ENCODE measurements around the gene ADAMTS9.
A peak's percentile ranks its signal among the peaks of the same experiment; 100 is the strongest.

The ADAMTS9 gene, protein sequence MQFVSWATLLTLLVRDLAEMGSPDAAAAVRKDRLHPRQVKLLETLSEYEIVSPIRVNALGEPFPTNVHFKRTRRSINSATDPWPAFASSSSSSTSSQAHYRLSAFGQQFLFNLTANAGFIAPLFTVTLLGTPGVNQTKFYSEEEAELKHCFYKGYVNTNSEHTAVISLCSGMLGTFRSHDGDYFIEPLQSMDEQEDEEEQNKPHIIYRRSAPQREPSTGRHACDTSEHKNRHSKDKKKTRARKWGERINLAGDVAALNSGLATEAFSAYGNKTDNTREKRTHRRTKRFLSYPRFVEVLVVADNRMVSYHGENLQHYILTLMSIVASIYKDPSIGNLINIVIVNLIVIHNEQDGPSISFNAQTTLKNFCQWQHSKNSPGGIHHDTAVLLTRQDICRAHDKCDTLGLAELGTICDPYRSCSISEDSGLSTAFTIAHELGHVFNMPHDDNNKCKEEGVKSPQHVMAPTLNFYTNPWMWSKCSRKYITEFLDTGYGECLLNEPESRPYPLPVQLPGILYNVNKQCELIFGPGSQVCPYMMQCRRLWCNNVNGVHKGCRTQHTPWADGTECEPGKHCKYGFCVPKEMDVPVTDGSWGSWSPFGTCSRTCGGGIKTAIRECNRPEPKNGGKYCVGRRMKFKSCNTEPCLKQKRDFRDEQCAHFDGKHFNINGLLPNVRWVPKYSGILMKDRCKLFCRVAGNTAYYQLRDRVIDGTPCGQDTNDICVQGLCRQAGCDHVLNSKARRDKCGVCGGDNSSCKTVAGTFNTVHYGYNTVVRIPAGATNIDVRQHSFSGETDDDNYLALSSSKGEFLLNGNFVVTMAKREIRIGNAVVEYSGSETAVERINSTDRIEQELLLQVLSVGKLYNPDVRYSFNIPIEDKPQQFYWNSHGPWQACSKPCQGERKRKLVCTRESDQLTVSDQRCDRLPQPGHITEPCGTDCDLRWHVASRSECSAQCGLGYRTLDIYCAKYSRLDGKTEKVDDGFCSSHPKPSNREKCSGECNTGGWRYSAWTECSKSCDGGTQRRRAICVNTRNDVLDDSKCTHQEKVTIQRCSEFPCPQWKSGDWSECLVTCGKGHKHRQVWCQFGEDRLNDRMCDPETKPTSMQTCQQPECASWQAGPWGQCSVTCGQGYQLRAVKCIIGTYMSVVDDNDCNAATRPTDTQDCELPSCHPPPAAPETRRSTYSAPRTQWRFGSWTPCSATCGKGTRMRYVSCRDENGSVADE (N-terminal part only)

GRCh38 chr3:64687781-64688604, at the start of gene ADAMTS9:
Gene ADAMTS9 (minus strand): TSS chr3:64688000. CDS start chr3:64687657, 343 bp downstream.
- no peak for DNase-seq (ENCODE audit: low spot score)

- no peak for DNase-seq (ENCODE audit: low spot score)
Observed at GRCh38 chr3:64732576-64732975, 44.8 kb upstream of the ADAMTS9 start.

- no peak for DNase-seq (ENCODE audit: low spot score)
Observed at GRCh38 chr3:64730681-64731080, 42.9 kb upstream of the ADAMTS9 start.

DNA sequence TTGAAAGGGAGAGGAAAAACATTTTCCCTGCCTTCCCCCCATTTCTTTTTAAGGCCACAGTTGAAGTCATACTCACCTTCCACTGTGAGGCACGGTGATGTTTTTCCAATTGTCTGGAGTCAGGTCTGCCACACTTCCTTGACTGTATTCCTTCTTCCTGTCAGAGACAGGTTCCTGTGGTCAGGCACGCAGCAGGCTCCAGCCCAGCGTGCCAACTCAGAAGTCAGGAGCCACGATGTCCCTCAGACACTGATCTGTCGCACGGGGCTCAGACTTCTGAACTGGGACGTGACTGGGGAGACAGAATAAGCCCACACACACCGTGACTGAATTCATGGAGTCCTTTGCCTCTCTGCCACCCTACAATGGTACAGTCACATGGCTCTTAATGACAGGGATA, 41.2 kb upstream of the ADAMTS9 start:
- DNase-seq (ENCODE audit: low spot score) = no peak

- DNase-seq (ENCODE audit: low spot score) = no peak
Observed at GRCh38 chr3:64728428-64728827, 40.6 kb upstream of the ADAMTS9 start.

- DNase-seq (ENCODE audit: low spot score) = no peak
Observed at GRCh38 chr3:64726414-64727090, 38.8 kb upstream of the ADAMTS9 start.

- DNase-seq (ENCODE audit: low spot score) = no peak
Observed at GRCh38 chr3:64718976-64719375, 31.2 kb upstream of the ADAMTS9 start.

- DNase-seq (ENCODE audit: low spot score) = peak; percentile 51
Observed at GRCh38 chr3:64717872-64718613, 30.2 kb upstream of the ADAMTS9 start.

GRCh38 chr3:64717411-64717810, 29.6 kb upstream of the ADAMTS9 start:
- no peak for DNase-seq (ENCODE audit: low spot score)

GRCh38 chr3:64716110-64716710, 28.4 kb upstream of the ADAMTS9 start:
- peak; percentile 24 for DNase-seq (ENCODE audit: low spot score)

DNA sequence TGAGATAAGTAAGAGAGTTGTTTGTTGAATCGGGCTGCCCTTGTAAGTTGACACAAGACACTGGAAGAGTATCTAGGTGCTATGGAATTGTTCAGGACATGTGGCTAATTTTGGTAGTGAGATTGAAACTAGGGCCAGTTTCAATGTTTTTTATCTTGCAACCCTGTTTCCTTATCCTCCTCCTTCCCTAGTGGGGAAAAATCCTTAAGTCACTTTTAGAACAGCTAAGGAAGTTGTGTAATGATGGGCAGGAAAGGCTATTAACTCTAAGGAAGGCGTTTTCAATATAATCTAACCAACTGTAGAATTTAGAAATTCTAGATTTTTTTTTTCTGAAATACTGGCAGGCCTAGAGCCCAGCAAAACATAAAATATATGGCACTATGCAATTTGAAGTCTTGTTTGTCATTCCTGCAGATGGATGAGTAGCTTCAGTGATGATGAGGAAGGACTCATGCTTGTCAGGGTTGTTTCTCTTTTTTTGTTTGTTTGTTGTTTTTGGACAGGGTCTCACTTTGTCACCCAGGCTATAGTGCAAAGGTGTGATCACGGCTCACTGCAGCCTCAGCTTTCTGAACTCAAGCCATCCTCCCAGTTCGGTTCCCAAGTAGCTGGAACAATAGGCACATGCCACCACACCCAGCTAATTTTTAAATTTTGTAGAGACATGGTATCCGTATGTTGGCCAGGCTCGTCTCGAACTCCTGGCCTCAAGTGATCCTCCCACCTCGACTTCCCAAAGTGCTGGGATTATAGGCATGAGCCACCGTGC, 27.6 kb upstream of the ADAMTS9 start:
- no peak for DNase-seq (ENCODE audit: low spot score)

- DNase-seq (ENCODE audit: low spot score) = no peak
Observed at GRCh38 chr3:64708456-64708855, 20.7 kb upstream of the ADAMTS9 start.

- no peak for DNase-seq (ENCODE audit: low spot score)
Observed at GRCh38 chr3:64705946-64706345, 18.1 kb upstream of the ADAMTS9 start.

GRCh38 chr3:64696896-64697295, 9.1 kb upstream of the ADAMTS9 start:
- no peak for DNase-seq (ENCODE audit: low spot score)

DNA sequence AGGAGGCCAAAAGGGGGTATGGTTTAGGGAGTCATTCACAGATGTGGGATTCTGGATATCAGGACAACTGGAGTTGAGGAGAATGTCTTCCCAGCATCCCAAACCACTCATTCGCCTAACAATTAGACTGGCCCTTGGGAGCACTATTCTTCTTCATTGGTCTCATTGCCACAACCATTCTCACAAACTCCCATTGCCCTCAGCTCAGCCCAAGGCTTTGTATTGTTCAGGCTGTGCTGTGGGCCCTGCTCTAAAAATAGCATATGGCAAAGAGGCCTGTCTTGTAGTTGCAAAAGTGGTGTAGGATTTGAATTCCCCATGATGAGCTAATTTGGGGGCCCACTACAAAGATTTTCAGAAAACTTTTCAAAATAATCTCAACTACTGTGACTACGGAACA, 6.3 kb upstream of the ADAMTS9 start:
- no peak for DNase-seq (ENCODE audit: low spot score)

GRCh38 chr3:64693031-64693430, 5.2 kb upstream of the ADAMTS9 start:
- DNase-seq (ENCODE audit: low spot score) = no peak

DNA sequence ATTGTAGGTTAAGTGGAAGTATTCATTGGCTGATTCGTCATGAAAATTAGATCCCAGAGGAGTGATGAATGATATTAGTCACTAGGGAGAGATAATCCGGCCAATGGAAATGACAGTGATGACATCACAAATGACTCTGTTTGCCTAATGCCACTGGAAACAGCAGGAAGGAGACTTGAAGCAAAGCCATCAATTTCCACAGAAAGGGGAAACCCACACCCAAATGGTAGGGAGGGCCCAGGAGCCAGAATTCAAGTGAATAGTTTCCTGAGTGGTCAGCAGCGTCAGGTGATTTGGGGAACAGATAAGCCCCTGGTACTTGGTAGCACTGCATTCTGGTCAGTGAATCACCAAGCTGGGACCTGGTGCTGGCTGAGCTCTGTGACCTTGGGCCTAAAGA, 3.3 kb upstream of the ADAMTS9 start:
- no peak for DNase-seq (ENCODE audit: low spot score)

- DNase-seq (ENCODE audit: low spot score) = no peak
Observed at GRCh38 chr3:64687086-64687780, 567 bp downstream of the ADAMTS9 start.
